ENCODE results near the gene RAVER2. TPM values are rescaled to one million over a fixed set of nuclear protein-coding genes. Genes with fewer than 3 reads are reported as not detected.
A peak's percentile ranks its signal among the peaks of the same experiment; 100 is the strongest.

The RAVER2 gene, protein sequence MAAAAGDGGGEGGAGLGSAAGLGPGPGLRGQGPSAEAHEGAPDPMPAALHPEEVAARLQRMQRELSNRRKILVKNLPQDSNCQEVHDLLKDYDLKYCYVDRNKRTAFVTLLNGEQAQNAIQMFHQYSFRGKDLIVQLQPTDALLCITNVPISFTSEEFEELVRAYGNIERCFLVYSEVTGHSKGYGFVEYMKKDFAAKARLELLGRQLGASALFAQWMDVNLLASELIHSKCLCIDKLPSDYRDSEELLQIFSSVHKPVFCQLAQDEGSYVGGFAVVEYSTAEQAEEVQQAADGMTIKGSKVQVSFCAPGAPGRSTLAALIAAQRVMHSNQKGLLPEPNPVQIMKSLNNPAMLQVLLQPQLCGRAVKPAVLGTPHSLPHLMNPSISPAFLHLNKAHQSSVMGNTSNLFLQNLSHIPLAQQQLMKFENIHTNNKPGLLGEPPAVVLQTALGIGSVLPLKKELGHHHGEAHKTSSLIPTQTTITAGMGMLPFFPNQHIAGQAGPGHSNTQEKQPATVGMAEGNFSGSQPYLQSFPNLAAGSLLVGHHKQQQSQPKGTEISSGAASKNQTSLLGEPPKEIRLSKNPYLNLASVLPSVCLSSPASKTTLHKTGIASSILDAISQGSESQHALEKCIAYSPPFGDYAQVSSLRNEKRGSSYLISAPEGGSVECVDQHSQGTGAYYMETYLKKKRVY
- polyA plus RNA-seq (2013, experiment 1 of 2), result 15.2 TPM
- polyA plus RNA-seq (2013, experiment 2 of 2), result 15.0 TPM

DNA sequence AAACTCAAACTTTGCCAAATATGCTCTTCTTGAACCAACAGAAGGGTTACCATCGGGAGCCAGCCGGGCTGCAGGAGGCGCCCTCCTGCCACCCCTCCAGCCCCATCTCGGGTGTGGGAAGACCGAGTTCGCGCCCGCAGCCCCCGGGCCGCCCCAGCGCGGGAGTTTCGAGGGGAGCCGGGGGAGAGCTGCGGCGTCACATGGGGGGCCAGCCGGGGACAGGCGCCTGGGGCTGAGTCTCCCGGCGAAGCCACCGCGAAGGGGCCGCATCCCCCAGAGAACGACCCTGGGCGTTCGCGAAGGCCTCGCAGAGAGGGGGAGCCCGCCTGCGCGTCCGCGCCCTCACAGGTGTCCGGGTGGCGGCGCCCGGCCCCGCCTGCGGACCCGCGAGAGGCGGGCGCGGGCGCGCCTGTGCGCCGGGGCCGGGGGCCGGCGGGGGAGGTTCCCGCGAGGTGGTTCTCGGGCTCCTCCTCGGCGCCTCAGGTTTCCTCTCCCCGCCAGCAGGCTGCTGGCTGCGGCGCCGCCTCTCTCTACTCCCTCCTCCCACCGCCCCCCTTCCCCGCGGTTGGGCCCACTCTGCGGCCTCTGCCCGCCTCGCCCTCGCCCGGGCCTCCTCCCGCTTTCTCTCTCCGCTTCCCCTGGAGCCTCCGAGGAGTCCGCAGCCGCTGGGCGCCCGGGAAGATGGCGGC is at the start of gene RAVER2:
Gene RAVER2, plus strand, starts transcription at position 584 of the 689 bp plus-strand sequence. Its CDS starts 98 bp downstream, at position 682.
- H3K36me3 ChIP-seq (ENCODE audit: control insufficient read depth, insufficient read depth, low read length), result no peaks in the 10 kb centered on the region
- H3K56ac ChIP-seq (ENCODE audit: low read length), result peak within 1 kb of the TSS; percentile 93
- no peak within 1 kb of the TSS for H4K5ac ChIP-seq (ENCODE audit: low read length)
- peak within 1 kb of the TSS; percentile 5 for H3K4ac ChIP-seq (ENCODE audit: low read depth, low read length)
- H3K79me1 ChIP-seq (ENCODE audit: low read length), result peaks cover 4% of the 10 kb centered on the region
- peak within 1 kb of the TSS; percentile 68 for H3K23ac ChIP-seq (ENCODE audit: low read length)
- no peak within 1 kb of the TSS for H2BK120ac ChIP-seq (ENCODE audit: low read depth, low read length)
- H2AK5ac ChIP-seq (ENCODE audit: low read length), result no peak within 1 kb of the TSS
- H3K79me2 ChIP-seq (ENCODE audit: control insufficient read depth, insufficient read depth, low read length), result peaks cover 2% of the 10 kb centered on the region
- H2BK5ac ChIP-seq (ENCODE audit: low read length), result no peak within 1 kb of the TSS
- H3K9ac ChIP-seq (ENCODE audit: low read length), result peak within 1 kb of the TSS; percentile 92
- H2BK15ac ChIP-seq (replicated peaks; ENCODE audit: low read depth), result no peak within 1 kb of the TSS
- H3K27ac ChIP-seq (ENCODE audit: low read depth, low read length), result peak within 1 kb of the TSS; percentile 57
- DNase-seq, result peak; percentile 86
- H3K4me3 ChIP-seq (ENCODE audit: low read length), result peak within 1 kb of the TSS; percentile 84
- H3K4me2 ChIP-seq (ENCODE audit: low read length), result peak within 1 kb of the TSS; percentile 97
- H3K27me3 ChIP-seq (ENCODE audit: insufficient read depth, low read length, poor library complexity), result no peaks in the 10 kb centered on the region
- H4K8ac ChIP-seq (ENCODE audit: low read depth, low read length), result no peak within 1 kb of the TSS
- no peaks in the 10 kb centered on the region for H3K4me1 ChIP-seq (ENCODE audit: control insufficient read depth, low read depth, low read length)
- peak within 1 kb of the TSS; percentile 96 for H3K18ac ChIP-seq (ENCODE audit: low read length)
- WGBS (ENCODE audit: extremely low coverage, insufficient coverage, low lambda C conversion rate), result no CpG with 5 or more reads among the region's 76 CpGs

DNA sequence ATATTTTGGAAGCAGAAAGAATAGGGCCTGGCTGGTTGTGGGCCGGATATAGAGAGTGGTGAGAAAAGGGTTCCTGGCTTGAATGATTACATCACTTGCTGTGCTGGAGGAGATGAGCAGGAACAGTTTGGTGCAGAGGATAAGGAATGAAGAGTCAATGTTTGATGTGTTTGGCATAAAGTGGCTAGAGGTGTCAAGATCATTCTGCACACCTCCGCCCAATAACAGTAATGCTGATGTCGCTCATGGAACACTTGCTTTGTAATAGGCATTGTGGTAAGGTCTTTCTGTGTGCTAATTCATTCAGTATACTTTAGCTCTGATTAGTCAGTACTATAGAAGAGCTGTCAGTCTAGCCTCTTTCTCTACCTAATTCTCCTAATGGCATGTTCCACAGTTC is 48.0 kb upstream of the RAVER2 start:
- no CpG with 5 or more reads among the region's 3 CpGs for WGBS (ENCODE audit: extremely low coverage, insufficient coverage, low lambda C conversion rate)
- Histone ChIP-seq H4K5ac (ENCODE audit: low read length) (no peak overlapping the region), H3K18ac (ENCODE audit: low read length) (no peak overlapping the region), H3K36me3 (ENCODE audit: control insufficient read depth, insufficient read depth, low read length) (no peaks in the 10 kb centered on the region), H3K56ac (ENCODE audit: low read length) (no peak overlapping the region), H3K4me2 (ENCODE audit: low read length) (no peak overlapping the region), H4K8ac (ENCODE audit: low read depth, low read length) (no peak overlapping the region), H2BK120ac (ENCODE audit: low read depth, low read length) (no peak overlapping the region), H2AK5ac (ENCODE audit: low read length) (no peak overlapping the region), H2BK5ac (ENCODE audit: low read length) (no peak overlapping the region), H3K23ac (ENCODE audit: low read length) (no peak overlapping the region), H3K27me3 (ENCODE audit: insufficient read depth, low read length, poor library complexity) (no peaks in the 10 kb centered on the region), H3K4me1 (ENCODE audit: control insufficient read depth, low read depth, low read length) (no peaks in the 10 kb centered on the region), H2BK15ac (replicated peaks; ENCODE audit: low read depth) (no peak overlapping the region), H3K79me1 (ENCODE audit: low read length) (no peaks in the 10 kb centered on the region), H3K27ac (ENCODE audit: low read depth, low read length) (no peak overlapping the region), H3K79me2 (ENCODE audit: control insufficient read depth, insufficient read depth, low read length) (no peaks in the 10 kb centered on the region), H3K9ac (ENCODE audit: low read length) (no peak overlapping the region), H3K4me3 (ENCODE audit: low read length) (no peak overlapping the region), H3K4ac (ENCODE audit: low read depth, low read length) (no peak overlapping the region)
- no peak for DNase-seq

DNA sequence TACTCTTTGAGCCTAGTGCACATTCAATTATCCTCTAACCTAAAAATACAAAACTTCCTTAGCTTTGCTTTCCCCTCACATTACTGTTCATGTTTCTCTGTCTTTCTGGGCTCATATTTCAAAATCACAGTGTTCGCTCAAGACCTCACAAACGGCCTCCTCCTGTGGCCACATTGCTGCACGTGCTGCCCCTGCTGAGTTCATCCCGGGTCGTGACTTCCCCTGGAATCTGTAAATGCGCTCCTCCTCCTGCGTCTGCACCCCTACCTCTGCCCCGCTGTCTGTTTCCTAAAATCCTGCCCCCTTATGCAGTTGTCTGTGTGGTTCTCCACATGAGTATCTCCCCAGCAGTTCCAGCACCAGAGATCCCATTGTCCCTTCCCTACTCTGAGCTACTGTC is 45.5 kb upstream of the RAVER2 start:
- WGBS (ENCODE audit: extremely low coverage, insufficient coverage, low lambda C conversion rate), result no CpG with 5 or more reads among the region's 8 CpGs
- no peaks in the 10 kb centered on the region for H3K79me1 ChIP-seq (ENCODE audit: low read length)
- no peak overlapping the region for H4K8ac ChIP-seq (ENCODE audit: low read depth, low read length)
- H2AK5ac ChIP-seq (ENCODE audit: low read length), result no peak overlapping the region
- H3K18ac ChIP-seq (ENCODE audit: low read length), result no peak overlapping the region
- no peak overlapping the region for H3K4me2 ChIP-seq (ENCODE audit: low read length)
- H3K4me1 ChIP-seq (ENCODE audit: control insufficient read depth, low read depth, low read length), result no peaks in the 10 kb centered on the region
- H3K9ac ChIP-seq (ENCODE audit: low read length), result no peak overlapping the region
- H2BK120ac ChIP-seq (ENCODE audit: low read depth, low read length), result no peak overlapping the region
- no peak overlapping the region for H3K4me3 ChIP-seq (ENCODE audit: low read length)
- no peaks in the 10 kb centered on the region for H3K36me3 ChIP-seq (ENCODE audit: control insufficient read depth, insufficient read depth, low read length)
- H3K23ac ChIP-seq (ENCODE audit: low read length), result no peak overlapping the region
- no peak for DNase-seq
- no peak overlapping the region for H4K5ac ChIP-seq (ENCODE audit: low read length)
- H3K79me2 ChIP-seq (ENCODE audit: control insufficient read depth, insufficient read depth, low read length), result no peaks in the 10 kb centered on the region
- H3K27me3 ChIP-seq (ENCODE audit: insufficient read depth, low read length, poor library complexity), result no peaks in the 10 kb centered on the region
- no peak overlapping the region for H2BK15ac ChIP-seq (replicated peaks; ENCODE audit: low read depth)
- no peak overlapping the region for H3K27ac ChIP-seq (ENCODE audit: low read depth, low read length)
- no peak overlapping the region for H3K56ac ChIP-seq (ENCODE audit: low read length)
- no peak overlapping the region for H3K4ac ChIP-seq (ENCODE audit: low read depth, low read length)
- no peak overlapping the region for H2BK5ac ChIP-seq (ENCODE audit: low read length)

DNA sequence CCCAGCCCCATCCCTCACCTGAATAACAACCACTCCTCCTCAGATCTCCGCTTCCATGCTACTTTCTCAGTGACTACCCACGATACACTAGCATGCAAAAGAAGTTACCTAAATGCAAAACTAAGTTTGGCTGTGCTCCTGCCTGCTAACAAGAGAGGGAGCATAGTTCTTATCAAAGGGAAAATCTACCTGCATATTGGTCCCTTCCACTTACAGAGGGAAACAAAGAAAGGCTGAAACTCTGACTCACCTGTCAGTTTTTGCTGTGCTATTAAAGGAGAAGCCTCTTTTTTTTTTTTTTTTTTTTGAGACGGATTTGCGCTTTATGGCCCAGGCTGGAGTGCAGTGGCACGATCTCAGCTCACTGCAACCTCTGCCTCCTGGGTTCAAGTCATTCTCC is 43.8 kb upstream of the RAVER2 start:
- Histone ChIP-seq H3K27me3 (ENCODE audit: insufficient read depth, low read length, poor library complexity) (no peaks in the 10 kb centered on the region), H3K4me1 (ENCODE audit: control insufficient read depth, low read depth, low read length) (no peaks in the 10 kb centered on the region), H3K4ac (ENCODE audit: low read depth, low read length) (no peak overlapping the region), H2BK120ac (ENCODE audit: low read depth, low read length) (no peak overlapping the region), H3K56ac (ENCODE audit: low read length) (no peak overlapping the region), H3K36me3 (ENCODE audit: control insufficient read depth, insufficient read depth, low read length) (no peaks in the 10 kb centered on the region), H3K9ac (ENCODE audit: low read length) (no peak overlapping the region), H3K4me3 (ENCODE audit: low read length) (no peak overlapping the region), H3K23ac (ENCODE audit: low read length) (no peak overlapping the region), H4K5ac (ENCODE audit: low read length) (no peak overlapping the region), H3K27ac (ENCODE audit: low read depth, low read length) (no peak overlapping the region), H3K79me2 (ENCODE audit: control insufficient read depth, insufficient read depth, low read length) (no peaks in the 10 kb centered on the region), H2BK15ac (replicated peaks; ENCODE audit: low read depth) (no peak overlapping the region), H2AK5ac (ENCODE audit: low read length) (no peak overlapping the region), H2BK5ac (ENCODE audit: low read length) (no peak overlapping the region), H3K79me1 (ENCODE audit: low read length) (no peaks in the 10 kb centered on the region), H4K8ac (ENCODE audit: low read depth, low read length) (no peak overlapping the region), H3K4me2 (ENCODE audit: low read length) (no peak overlapping the region), H3K18ac (ENCODE audit: low read length) (no peak overlapping the region)
- DNase-seq, result peak; percentile 26
- no CpG with 5 or more reads among the region's 5 CpGs for WGBS (ENCODE audit: extremely low coverage, insufficient coverage, low lambda C conversion rate)

DNA sequence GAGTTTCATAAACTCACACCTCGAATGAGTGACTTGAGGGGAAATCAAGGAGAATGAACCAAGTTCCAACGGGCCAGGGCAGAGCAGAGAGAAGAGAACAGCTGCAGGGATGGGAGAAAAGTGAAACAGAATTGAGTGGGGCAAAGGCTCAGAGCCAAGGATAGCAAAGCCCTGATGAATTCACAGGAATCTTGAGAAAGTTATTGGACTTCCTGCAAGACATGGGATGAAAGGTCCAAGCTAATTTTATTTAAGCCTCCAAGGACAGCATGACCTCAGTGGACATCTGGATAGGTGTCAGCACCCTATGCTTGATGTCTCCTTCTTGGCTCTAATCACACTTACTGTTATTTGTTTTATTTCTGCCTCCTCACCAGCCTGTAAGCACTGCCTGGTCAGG is 43.0 kb upstream of the RAVER2 start:
- H2BK15ac ChIP-seq (replicated peaks; ENCODE audit: low read depth), result no peak overlapping the region
- no peak overlapping the region for H3K56ac ChIP-seq (ENCODE audit: low read length)
- no peak overlapping the region for H2AK5ac ChIP-seq (ENCODE audit: low read length)
- H3K27me3 ChIP-seq (ENCODE audit: insufficient read depth, low read length, poor library complexity), result no peaks in the 10 kb centered on the region
- H3K79me1 ChIP-seq (ENCODE audit: low read length), result no peaks in the 10 kb centered on the region
- no peaks in the 10 kb centered on the region for H3K36me3 ChIP-seq (ENCODE audit: control insufficient read depth, insufficient read depth, low read length)
- H3K4ac ChIP-seq (ENCODE audit: low read depth, low read length), result no peak overlapping the region
- no peak overlapping the region for H4K8ac ChIP-seq (ENCODE audit: low read depth, low read length)
- no peak for DNase-seq
- no peak overlapping the region for H3K18ac ChIP-seq (ENCODE audit: low read length)
- no CpG with 5 or more reads among the region's 2 CpGs for WGBS (ENCODE audit: extremely low coverage, insufficient coverage, low lambda C conversion rate)
- H3K23ac ChIP-seq (ENCODE audit: low read length), result no peak overlapping the region
- no peak overlapping the region for H4K5ac ChIP-seq (ENCODE audit: low read length)
- H3K9ac ChIP-seq (ENCODE audit: low read length), result no peak overlapping the region
- no peak overlapping the region for H2BK120ac ChIP-seq (ENCODE audit: low read depth, low read length)
- no peak overlapping the region for H2BK5ac ChIP-seq (ENCODE audit: low read length)
- H3K4me3 ChIP-seq (ENCODE audit: low read length), result no peak overlapping the region
- no peak overlapping the region for H3K4me2 ChIP-seq (ENCODE audit: low read length)
- H3K27ac ChIP-seq (ENCODE audit: low read depth, low read length), result no peak overlapping the region
- H3K4me1 ChIP-seq (ENCODE audit: control insufficient read depth, low read depth, low read length), result no peaks in the 10 kb centered on the region
- no peaks in the 10 kb centered on the region for H3K79me2 ChIP-seq (ENCODE audit: control insufficient read depth, insufficient read depth, low read length)

All from mesendoderm (in vitro differentiated cells).